ENCODE measurements around the gene ETNK1. TPM values are rescaled to one million over a fixed set of nuclear protein-coding genes. Genes with fewer than 3 reads are reported as not detected.
A peak's percentile ranks its signal among the peaks of the same experiment; 100 is the strongest.

The ETNK1 gene
- total RNA-seq, 1 experiment from 2014 or later, result 28.4 TPM

- DNase-seq (ENCODE audit: low read depth), result no peak
Observed at GRCh38 chr12:22631863-22632463, 7.0 kb downstream of the ETNK1 start.

GRCh38 chr12:22634883-22635282, 9.9 kb downstream of the ETNK1 start:
- DNase-seq (ENCODE audit: low read depth), result no peak

- DNase-seq (ENCODE audit: low read depth), result no peak
Observed at GRCh38 chr12:22635812-22636211, 10.8 kb downstream of the ETNK1 start.

- DNase-seq (ENCODE audit: low read depth), result no peak
Observed at GRCh38 chr12:22640851-22641250, 15.9 kb downstream of the ETNK1 start.

- DNase-seq (ENCODE audit: low read depth), result no peak
Observed at GRCh38 chr12:22641353-22642053, 16.5 kb downstream of the ETNK1 start.

GRCh38 chr12:22648668-22649067, 23.7 kb downstream of the ETNK1 start:
- no peak for DNase-seq (ENCODE audit: low read depth)

- no peak for DNase-seq (ENCODE audit: low read depth)
Observed at GRCh38 chr12:22653075-22653474, 28.1 kb downstream of the ETNK1 start.

- DNase-seq (ENCODE audit: low read depth), result no peak
Observed at GRCh38 chr12:22653791-22654190, 28.8 kb downstream of the ETNK1 start.

- DNase-seq (ENCODE audit: low read depth), result no peak
Observed at GRCh38 chr12:22656376-22656775, 31.4 kb downstream of the ETNK1 start.

GRCh38 chr12:22656831-22657230, 31.9 kb downstream of the ETNK1 start:
- DNase-seq (ENCODE audit: low read depth), result no peak

- DNase-seq (ENCODE audit: low read depth), result no peak
Observed at GRCh38 chr12:22657538-22657937, 32.6 kb downstream of the ETNK1 start.

GRCh38 chr12:22658214-22658613, 33.2 kb downstream of the ETNK1 start:
- DNase-seq (ENCODE audit: low read depth), result peak; percentile 77

- DNase-seq (ENCODE audit: low read depth), result no peak
Observed at GRCh38 chr12:22662356-22662755, 37.4 kb downstream of the ETNK1 start.

- no peak for DNase-seq (ENCODE audit: low read depth)
Observed at GRCh38 chr12:22665476-22665875, 40.5 kb downstream of the ETNK1 start.

GRCh38 chr12:22667122-22667521, 42.2 kb downstream of the ETNK1 start:
- DNase-seq (ENCODE audit: low read depth), result no peak

GRCh38 chr12:22668441-22668840, 43.5 kb downstream of the ETNK1 start:
- no peak for DNase-seq (ENCODE audit: low read depth)

- no peak for DNase-seq (ENCODE audit: low read depth)
Observed at GRCh38 chr12:22670762-22671161, 45.8 kb downstream of the ETNK1 start.

GRCh38 chr12:22672951-22673350, 48.0 kb downstream of the ETNK1 start:
- peak; percentile 29 for DNase-seq (ENCODE audit: low read depth)

GRCh38 chr12:22677781-22678574, 53.0 kb downstream of the ETNK1 start:
- no peak for DNase-seq (ENCODE audit: low read depth)

- no peak for DNase-seq (ENCODE audit: low read depth)
Observed at GRCh38 chr12:22682663-22683062, 57.7 kb downstream of the ETNK1 start.

- DNase-seq (ENCODE audit: low read depth), result no peak
Observed at GRCh38 chr12:22683131-22683530, 58.2 kb downstream of the ETNK1 start.

All from HT1080 (cell line).